Femur (tissue), 1 donor: ENCODE measurements around the gene MDC1.
"Not testable (repeated sequence)": the region's sequence is repeated elsewhere in the genome, so short reads cannot be mapped to it uniquely, and the experiment has no call there.

Experiments
- DNase-seq: peaks from one replicate; pipeline ENCODE4 v3.0.0-alpha.2; 2017

Gene MDC1, protein sequence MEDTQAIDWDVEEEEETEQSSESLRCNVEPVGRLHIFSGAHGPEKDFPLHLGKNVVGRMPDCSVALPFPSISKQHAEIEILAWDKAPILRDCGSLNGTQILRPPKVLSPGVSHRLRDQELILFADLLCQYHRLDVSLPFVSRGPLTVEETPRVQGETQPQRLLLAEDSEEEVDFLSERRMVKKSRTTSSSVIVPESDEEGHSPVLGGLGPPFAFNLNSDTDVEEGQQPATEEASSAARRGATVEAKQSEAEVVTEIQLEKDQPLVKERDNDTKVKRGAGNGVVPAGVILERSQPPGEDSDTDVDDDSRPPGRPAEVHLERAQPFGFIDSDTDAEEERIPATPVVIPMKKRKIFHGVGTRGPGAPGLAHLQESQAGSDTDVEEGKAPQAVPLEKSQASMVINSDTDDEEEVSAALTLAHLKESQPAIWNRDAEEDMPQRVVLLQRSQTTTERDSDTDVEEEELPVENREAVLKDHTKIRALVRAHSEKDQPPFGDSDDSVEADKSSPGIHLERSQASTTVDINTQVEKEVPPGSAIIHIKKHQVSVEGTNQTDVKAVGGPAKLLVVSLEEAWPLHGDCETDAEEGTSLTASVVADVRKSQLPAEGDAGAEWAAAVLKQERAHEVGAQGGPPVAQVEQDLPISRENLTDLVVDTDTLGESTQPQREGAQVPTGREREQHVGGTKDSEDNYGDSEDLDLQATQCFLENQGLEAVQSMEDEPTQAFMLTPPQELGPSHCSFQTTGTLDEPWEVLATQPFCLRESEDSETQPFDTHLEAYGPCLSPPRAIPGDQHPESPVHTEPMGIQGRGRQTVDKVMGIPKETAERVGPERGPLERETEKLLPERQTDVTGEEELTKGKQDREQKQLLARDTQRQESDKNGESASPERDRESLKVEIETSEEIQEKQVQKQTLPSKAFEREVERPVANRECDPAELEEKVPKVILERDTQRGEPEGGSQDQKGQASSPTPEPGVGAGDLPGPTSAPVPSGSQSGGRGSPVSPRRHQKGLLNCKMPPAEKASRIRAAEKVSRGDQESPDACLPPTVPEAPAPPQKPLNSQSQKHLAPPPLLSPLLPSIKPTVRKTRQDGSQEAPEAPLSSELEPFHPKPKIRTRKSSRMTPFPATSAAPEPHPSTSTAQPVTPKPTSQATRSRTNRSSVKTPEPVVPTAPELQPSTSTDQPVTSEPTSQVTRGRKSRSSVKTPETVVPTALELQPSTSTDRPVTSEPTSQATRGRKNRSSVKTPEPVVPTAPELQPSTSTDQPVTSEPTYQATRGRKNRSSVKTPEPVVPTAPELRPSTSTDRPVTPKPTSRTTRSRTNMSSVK (N-terminal part only)

DNA sequence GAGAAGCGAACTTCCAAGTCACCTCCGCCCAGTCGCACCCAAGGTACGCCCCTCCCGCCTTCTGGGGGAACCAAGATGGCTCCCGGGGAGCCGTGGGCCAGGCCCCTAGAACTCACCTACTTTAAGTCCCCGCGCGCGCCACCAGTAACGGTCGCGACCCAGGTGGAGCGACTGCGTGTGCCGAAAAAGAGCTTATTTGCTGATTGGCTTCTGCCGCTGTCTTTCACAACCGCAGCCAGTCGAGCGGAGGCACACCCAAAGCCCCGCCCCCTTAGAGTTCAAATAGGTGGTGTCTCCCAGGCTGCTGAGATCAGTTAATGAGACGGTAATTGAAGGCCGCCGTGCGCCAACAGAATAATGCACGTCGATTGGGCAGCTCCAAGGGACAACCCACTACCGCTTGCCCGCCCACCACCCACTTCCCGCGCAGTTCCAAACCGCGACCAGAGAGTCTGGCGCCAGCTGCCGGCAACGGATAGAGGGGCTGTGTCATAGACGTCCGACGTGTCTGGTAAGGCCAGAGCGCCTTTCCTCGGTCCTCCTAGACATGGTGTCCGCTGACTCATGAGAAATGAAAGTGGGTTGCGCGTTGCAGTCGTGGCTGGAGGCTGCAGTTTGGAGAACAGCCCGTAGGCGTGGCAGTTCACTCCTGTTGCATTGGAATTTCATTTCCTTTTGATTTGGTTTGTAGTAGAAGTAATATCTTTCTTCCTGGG is at the start of gene MDC1:
Gene MDC1, minus strand, starts transcription at position 153 of the 716 bp plus-strand sequence. CDS start 2,106 bp downstream, outside the sequence.
- peak; percentile 100 for DNase-seq

DNA sequence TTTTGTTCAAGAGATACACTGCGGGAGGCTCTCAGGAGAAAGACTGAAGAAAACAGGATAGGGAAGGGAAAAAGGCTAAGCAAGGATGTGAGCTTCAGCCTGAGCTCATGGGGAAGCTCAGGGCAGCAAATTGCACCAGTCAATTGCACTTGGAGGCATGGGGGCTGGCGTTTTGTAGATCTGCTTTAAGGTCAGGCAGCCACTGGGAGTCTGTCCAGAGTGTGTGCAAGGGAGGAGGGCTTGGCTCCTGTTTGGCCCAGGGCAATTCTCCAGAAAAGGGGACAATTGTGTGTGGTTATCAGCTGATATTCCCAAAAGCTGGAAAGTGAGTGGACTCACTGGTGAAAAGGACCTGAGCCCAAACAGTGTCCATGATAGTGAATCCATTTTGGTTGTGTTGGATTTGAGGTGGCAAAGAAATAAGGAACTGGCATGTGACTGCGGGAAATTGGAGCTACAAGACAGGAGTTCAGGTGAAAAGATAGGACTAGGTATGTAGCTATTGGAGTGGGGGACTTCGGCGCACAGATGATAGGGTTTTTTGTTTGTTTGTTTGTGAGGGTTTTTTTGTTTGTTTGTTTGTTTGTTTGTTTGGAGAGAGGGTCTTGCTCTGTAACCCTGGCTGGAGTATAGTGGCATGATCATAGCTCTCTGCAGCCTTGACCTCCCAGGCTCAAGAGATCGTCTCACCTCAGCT is 49.5 kb upstream of the MDC1 start:
- no peak for DNase-seq

DNA sequence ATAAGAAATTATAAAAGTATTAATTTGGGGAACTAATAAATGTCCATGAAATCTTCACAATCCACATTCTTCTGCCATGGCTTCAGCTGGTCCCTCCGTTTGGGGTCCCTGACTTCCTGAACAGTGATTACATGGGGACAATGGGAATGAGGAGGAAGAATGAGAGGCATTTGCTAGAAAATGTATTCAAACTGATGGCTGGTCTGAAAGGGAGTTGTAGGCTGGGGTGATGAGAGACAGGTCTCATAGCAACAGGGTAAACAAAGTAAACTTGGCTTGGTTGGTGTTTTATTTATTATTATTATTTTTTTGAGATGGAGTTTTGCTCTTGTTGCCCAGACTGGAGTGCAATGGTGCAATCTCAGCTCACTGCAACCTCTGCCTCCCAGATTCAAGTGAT is 48.4 kb upstream of the MDC1 start:
- not testable (repeated sequence) for DNase-seq

DNA sequence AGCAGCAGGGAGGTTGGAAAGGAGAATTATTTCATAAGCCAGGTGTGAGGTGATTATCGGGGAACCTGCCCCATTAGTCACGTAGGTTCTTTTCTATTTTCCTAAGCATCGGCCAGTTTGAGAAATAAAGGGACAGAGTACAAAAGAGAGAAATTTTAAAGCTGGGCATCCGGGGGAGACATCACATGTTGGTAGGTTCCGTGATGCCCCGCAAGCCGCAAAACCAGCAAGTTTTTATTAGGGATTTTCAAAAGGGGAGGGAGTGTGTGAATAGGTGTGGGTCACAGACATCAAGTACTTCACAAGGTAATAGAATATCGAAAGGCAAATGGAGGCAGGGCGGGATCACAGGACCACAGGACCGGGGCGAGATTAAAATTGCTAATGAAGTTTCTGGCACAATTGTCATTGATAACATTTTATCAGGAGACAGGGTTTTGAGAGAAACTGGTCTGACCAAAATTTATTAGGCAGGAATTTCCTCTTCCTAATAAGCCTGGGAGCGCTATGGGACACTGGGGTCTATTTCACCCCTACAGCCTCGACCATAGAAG is 47.5 kb upstream of the MDC1 start:
- DNase-seq: not testable (repeated sequence)

DNA sequence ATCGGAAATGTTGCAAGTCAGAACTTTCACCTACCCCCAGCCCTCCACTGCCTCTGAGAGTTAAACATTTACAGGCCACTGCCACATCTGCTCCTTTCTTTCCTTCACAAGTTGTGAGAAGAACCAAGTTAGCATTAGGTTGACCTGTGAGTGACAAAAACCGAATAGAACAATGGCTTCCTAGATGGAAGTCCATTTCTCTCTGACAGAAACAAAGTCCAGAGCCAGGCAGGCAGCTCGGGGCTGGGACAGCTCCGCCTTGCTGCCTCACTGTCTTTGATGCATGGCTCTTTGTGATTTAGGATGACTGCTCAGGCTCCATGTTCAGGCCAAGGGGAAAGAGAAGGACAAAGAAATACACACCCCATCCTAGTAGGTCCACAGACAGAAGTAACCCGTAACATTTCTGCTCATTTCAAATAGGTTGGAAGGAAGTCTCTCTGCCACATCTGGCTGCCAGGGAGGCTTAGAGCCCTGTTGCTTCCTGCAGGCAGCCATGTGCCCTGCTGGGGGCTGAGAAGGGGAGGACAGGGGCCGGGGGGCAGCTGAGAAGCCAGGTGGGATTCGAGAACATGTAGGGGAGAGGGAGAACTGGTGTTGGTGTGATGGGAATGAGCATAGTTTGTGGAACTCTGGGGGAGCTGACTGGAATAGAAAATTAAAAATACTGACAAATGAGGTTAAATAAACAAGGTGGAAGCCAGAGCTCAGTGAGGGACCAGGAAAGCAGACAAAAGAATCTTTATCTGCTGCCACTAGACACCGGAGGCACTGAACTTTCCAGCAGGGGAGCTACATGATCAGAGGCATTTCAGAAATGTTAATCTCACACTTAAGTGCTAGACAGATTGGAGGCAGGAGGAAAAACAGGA is 46.8 kb upstream of the MDC1 start:
- no peak for DNase-seq

DNA sequence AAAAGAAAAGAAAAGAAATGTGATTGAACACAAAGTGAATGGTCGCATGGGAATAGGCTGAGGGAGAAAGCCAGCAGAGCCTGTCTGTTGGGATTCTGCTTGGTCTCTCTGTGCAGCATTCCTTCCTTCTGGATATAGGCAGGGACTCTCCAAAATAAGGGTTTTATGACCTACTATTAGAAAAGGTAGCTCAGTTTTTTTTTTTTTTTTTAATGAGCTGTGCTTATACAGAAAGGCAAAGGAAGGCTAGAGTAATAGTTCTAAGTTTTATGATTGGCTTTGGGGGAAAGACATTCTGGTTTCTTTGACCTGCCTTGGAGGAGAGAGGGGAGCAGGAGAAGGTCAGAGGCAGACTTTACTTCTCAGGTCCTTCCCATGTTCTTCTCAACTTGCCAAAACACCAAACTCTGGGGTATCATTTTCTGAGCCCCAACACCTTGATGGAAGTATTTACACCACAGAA is 46.1 kb upstream of the MDC1 start:
- no peak for DNase-seq

DNA sequence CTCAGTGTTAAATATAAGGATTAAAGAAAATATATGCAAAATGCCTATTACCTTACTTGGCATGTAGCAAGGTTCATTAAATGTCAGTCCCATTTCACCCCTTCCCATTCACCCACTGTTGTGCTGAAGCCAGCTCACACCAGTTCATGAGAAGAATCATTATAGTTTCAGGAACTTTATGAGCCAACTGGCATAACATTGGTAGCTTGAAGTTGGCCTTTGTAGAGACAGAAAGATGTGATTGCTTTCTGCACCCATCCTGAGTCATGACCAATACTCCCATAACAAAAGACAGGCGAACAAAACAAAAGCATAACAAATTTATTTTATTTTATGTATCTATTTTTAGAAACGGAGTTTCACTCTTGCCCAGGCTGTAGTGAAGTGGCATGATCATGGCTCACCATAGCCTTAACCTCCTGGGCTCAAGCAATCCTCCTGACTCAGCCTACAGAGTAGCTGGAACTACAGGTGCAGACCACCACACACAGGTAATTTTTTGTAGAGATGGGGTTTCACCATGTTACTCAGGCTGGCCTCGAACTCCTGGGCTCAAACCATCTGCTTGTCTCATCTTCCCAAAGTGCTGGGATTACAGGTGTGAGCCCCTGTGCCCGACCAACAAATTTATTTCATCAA is 44.8 kb upstream of the MDC1 start:
- no peak for DNase-seq

DNA sequence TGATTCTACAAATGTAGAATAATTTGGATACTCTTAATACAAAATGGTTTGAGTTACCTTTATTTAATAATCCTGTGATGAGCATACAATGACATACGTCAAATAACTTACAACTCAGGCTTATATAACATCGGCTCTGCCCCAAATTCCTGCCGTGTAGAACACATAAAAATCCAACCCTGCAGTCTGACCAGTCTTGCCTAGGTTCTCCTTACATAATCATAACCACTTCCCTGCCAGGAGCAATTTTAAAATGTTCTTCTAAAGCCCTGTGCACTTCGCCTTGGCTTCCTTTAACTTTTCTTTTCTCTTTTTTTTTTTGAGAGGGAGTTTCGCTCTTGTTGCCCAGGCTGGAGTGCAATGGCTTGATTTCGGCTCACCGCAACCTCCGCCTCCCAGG is 43.5 kb upstream of the MDC1 start:
- DNase-seq: no peak

DNA sequence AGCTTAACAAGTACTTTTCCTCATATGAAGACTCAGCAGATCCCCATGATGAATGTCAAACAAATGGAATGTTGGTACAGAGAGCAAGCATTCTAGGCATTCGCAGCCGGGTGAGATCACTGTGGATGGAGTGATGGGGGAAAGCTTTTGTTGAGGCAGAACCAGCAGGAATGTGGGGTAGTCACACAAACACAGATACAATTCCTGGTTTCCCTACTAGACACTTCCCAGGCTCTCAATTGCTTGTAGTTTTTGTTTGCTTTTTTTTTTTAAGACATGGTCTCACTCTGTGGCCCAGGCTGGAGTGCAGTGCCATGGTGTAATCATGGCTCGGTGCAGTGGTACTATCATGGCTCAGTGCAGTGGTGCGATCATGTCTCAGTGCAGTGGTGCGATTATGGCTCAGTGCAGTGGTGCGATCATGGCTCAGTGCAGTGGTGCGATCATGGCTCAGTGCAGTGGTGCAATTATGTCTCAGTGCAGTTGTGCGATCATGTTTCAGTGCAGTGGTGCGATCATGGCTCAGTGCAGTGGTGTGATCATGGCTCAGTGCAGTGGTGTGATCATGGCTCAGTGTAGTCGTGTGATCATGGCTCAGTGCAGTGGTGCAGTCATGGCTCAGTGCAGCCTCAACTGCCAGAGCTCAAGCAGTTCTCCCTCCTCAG is 42.6 kb upstream of the MDC1 start:
- DNase-seq: no peak

DNA sequence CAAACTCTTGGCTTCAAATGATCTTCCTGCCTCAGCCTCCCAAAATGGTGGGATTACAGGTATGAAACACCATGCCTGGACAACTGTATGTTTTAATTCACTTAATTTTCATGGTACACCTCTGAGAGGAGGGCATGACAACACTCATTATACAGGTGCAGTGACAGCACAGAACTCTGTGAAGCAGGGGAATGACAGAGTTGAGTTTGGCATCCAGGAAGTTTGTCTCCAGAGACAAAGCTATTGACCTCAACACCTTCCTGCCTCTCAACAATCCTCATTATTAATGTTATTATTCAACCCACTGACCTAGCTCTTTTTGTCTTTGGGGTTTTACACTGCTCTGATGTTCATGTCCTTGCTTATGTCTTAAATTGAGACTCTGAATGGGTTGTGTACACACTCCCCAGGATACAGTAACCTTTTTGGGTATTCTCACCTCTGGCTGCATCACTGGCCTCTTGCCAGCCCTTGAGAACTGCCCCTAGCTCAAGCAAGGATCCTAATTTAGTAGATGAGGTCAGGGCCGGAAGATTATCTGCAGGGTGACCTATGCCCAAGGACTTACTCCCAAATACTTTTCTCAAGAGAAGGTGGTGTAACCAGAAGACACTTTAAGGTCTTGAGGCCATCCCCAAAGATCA is 40.3 kb upstream of the MDC1 start:
- no peak for DNase-seq

DNA sequence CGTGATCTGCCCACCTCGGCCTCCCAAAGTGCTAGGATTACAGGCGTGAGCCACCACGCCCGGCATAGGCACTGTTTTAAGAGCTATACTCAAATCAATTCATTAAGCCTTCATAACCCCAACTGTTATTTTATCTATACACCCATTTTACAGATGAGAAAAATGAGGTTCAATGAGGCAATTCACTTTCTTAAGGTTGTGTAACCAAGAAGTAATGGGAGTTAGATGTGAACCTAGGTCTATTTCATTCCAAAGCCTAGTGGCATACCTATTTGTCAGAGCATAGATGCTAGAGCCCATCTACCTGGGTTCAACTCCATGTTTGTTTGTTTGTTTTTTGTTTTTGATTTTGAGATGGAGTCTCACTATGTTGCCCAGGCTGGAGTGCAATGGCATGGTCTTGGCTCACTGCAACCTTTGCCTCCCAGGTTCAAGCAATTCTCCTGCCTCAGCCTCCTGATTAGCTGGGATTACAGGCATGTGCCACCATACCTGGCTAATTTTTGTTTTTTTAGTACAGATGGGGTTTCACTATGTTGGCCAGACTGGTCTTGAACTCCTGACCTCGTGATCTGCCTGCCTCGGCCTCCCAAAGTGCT is 39.4 kb upstream of the MDC1 start:
- not testable (repeated sequence) for DNase-seq

DNA sequence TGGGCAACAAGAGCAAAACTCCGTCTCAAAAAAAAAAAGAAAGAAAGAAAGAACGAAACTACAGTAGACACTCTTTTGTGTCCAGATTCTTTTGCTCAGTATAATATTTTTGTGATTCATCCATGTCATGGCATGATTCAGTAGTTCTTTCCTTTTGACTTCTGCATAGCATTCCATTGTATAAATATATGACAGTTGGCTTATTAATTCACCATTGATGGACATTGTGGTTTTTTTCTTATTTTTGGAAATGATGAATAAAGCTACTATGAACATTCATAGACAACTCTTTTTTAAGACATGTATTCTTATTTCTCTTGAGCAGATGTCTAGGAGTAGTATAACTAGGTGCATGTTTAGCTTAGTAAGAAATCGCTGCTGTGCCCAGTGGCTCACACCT is 37.5 kb upstream of the MDC1 start:
- no peak for DNase-seq

DNA sequence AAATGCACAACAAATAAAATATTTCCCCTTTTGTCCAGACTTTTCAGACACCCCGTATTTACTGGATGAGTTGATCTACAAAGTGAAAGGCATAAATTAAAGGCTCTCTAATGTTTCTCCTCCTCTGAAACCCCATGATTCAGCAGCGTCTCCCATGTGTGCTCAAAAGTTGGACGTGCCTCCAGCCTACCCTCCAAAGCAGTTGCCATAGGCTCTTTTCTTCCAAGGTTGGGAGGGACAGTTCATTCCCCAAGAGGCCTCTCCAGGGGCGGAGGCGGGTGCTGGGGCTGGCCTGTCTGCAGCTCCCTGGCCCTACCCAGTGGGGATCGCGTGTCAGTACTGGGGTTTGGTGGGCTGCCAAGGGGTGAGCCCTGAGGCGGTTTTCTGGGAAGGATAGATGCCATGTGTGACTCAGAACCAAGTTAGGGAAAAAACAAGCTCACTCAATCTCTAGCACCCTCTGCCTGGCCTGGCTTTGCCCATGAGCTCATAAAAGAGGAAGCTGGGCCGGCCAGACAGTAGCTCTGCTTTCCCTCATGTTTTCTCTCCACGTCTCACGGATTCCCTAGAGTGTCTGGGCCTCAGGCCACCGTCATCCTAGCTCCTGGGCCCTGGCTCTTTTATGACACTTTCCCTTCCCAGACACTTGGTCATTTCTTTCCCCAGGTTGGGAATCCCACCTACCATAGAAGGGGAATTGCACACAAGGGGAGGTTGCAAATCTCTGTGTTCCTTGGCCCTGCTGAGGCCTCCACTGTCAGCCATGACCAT is 35.3 kb upstream of the MDC1 start:
- peak; percentile 95 for DNase-seq

DNA sequence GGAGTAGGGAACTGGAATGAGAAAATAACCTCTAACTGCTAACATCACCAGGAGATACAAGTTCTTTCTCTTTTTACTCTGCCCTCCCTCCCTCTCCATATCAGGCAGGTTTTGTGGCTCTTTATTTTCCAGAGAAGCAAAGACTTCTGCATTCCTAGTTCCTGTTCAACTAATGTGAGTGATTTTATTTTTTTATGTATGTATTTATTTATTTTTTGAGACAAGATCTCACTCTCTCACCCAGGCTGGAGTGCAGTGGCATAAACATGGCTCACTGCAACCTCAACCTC is 33.2 kb upstream of the MDC1 start:
- DNase-seq: no peak

DNA sequence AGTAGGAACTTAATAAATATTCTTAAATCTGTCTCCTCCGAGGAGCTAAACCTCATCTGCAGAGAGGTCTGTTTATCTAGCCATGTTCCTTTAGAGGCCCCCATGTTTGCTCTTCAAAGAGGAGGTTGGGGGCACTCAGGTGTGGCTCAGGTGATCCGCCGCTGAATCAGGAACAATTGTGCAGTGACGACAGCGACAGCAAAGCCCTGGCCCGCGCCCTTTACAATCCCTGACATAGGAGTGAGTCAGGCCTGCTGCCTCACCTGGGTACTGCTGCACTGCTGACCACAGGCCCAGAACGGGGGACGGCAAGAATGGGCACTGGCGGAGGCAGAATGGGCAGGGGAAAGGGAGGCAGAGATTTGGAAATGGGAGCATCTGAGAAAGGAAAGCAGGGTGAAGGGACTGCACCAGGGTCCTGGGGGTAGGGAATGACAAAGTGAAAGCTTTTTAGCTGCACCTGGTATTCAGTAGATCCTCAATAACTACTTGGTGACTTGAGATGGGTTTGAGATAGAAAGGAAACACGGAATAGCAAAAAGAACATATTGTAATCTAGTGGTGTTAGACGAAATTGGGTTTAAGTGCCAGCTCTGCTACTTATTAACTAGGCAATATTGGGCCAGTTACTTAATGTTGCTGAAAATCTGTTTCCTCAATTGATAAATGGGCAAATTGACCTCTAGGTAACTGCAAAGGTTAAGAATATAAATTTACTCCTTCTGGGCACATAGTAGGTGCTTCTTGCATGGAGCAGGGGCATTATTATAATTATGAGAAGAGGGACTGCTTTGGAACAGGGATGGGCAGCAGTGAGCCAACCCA is 32.7 kb upstream of the MDC1 start:
- DNase-seq: no peak

DNA sequence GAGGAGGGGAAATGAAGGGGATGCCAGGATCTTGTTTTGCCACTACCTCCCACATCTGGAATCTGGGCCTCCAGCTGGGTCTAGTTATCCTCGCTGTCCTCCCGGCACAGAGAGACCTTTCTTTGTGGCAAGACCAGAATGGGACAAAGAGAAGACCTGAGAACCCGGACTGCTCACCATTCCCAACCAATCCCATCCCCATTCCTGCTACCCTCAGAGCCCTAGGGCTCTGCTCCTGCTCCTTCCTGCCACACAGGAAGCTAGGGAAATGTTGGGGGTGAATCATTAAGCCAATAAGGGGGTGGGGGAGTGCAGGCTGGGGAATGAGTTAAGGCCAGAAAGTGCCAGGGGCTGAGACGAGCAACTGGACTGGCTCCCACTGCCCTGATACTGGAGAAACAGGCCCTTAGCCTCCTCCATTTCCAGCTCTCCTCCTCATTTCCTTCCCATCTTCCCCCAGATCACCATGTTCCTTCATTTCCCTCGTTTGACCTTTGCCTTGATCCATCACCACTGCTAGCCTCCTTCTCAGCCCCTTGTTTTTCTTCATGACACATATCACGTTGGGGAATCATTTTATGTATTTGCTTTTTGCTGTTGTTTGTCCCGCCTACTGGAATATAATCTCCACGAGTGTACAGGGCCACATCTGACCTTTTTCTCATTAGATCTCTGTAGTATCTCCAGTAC is 31.9 kb upstream of the MDC1 start:
- no peak for DNase-seq
